ENCODE measurements around the gene GCSH.

DNA sequence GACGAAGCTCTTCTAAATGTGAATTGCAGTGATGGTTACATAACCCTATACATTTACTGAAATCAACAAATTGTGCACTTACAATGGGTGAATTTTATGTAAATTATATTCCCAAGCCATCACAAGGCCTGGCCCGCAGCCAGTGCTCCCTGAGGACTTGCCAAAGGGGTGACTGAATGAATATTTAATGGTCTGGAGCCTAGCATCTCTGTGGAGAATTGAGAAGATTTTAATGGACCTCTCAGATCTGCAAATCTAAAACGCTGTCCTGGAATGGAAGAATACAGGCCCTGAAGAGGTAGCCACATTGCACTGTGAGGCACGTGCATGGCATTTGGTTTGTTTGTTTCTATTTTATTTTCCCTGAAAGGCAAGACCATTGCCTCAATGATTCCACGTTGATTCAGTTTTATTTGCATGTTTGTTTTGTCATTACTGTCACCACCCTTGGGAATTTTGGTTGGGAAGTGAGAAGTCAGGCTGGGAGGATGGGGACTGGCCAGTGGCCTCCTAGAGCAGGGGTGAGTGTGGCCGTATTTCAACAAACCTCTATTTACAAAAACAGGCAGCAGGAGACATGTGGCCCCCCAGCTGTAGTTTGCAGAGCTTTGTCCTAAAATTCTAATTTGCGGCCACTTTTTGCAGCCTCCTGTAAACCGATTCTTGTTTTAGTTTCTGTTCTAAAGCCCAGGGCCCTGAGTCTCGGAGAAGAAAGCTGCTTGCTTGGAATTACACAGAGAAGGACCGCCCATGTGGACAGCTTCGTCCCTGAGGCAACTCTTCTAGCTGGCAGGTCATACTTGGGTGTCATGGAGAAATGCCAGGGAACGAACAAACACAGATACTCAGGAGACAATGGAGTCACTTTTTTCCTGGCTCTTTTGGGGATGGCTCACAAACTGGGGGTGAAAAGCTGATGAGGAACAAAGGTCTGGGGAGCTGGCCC lies 40.5 kb upstream of the GCSH start:
- TF ChIP-seq, protein P1, sequence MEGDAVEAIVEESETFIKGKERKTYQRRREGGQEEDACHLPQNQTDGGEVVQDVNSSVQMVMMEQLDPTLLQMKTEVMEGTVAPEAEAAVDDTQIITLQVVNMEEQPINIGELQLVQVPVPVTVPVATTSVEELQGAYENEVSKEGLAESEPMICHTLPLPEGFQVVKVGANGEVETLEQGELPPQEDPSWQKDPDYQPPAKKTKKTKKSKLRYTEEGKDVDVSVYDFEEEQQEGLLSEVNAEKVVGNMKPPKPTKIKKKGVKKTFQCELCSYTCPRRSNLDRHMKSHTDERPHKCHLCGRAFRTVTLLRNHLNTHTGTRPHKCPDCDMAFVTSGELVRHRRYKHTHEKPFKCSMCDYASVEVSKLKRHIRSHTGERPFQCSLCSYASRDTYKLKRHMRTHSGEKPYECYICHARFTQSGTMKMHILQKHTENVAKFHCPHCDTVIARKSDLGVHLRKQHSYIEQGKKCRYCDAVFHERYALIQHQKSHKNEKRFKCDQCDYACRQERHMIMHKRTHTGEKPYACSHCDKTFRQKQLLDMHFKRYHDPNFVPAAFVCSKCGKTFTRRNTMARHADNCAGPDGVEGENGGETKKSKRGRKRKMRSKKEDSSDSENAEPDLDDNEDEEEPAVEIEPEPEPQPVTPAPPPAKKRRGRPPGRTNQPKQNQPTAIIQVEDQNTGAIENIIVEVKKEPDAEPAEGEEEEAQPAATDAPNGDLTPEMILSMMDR (IDR thresholded peaks at IDR 0.05), result no peak
- no peak for TF ChIP-seq POLR2A (IDR thresholded peaks at IDR 0.05; ENCODE audit: low read depth)

Data from esophagus muscularis mucosa (tissue), 3 donors.